H1 (cell line): ENCODE data around the gene CDKN1A. TPM values are rescaled to one million over a fixed set of nuclear protein-coding genes. Genes with fewer than 3 reads are reported as not detected.
A peak's percentile ranks its signal among the peaks of the same experiment; 100 is the strongest.

ENCODE experiments used
- CTCF ChIA-PET: fragments of 300-600 bp; sonication (Branson Sonifier 250); formaldehyde crosslinking; loops from one replicate; lab custom pipeline; 2021; ENCODE audit not compliant: partially characterized antibody; lab: Charles Lee
- POLR2A ChIA-PET: fragments of 300-600 bp; sonication (Branson Sonifier 250); formaldehyde crosslinking; loops from one replicate; lab custom pipeline; 2021; ENCODE audit warnings: inconsistent platforms; ENCODE audit not compliant: partially characterized antibody; lab: Charles Lee
- DNase-seq, 2 experiments: peaks; one replicate each; pipeline versions ENCODE4 v3.0.0 to v3.0.0-alpha.2; 2010 to 2022; ENCODE audit warnings: low spot score in 2 of 2, low read depth in 1 of 2, mixed read lengths in 1 of 2
- FAIRE-seq: peaks from 2 replicates; lab custom pipeline; 2011; peaks lifted over from hg19 to GRCh38; lab: Jason Lieb, UNC
- H2AFZ ChIP-seq: 2 replicates; pipeline ENCODE4 v1.8.1; 2012; ENCODE audit warnings: low read length, inconsistent platforms
- H2AK5ac ChIP-seq: 2 replicates; pipeline ENCODE4 v1.6.1; 2013; ENCODE audit warnings: low read depth, low read length
- H2BK120ac ChIP-seq: replicated peaks from 2 replicates; pipeline ENCODE3; 2013; ENCODE audit warnings: low read depth, low read length, inconsistent platforms
- H2BK12ac ChIP-seq: 2 replicates; pipeline ENCODE4 v1.6.1; 2013; ENCODE audit warnings: low read depth, low read length
- H2BK15ac ChIP-seq: 2 replicates; pipeline ENCODE4 v1.6.1; 2013; ENCODE audit warnings: low read length
- H2BK20ac ChIP-seq: 2 replicates; pipeline ENCODE4 v1.6.1; 2013; ENCODE audit warnings: low read length
- H2BK5ac ChIP-seq: 2 replicates; pipeline ENCODE4 v1.6.1; 2013; ENCODE audit warnings: low read depth, low read length
- H3K14ac ChIP-seq: 2 replicates; pipeline ENCODE4 v1.6.1; 2013; ENCODE audit warnings: inconsistent platforms; ENCODE audit not compliant: insufficient read length
- H3K18ac ChIP-seq: 2 replicates; pipeline ENCODE4 v1.6.1; 2013; ENCODE audit warnings: low read length; ENCODE audit errors: extremely low read depth
- H3K23ac ChIP-seq: 2 replicates; pipeline ENCODE4 v1.6.1; 2013; ENCODE audit warnings: inconsistent platforms; ENCODE audit not compliant: insufficient read length
- H3K23me2 ChIP-seq: 2 replicates; pipeline ENCODE4 v1.6.1; 2013; ENCODE audit warnings: low read depth, low read length
- H3K27ac ChIP-seq: 2 replicates; pipeline ENCODE4 v1.6.1; 2011; ENCODE audit warnings: low read depth, low read length, inconsistent platforms
- H3K27me3 ChIP-seq, 4 experiments: replicated peaks in 1 of 4; 1 replicate in 1 of 4; 2 replicates in 3 of 4; pipeline versions ENCODE4 v1.6.1 to v1.8.1; 2011 to 2013; ENCODE audit warnings: low read length in 3 of 4, mild to moderate bottlenecking in 3 of 4, inconsistent platforms in 2 of 4, mixed read lengths in 2 of 4, moderate library complexity in 1 of 4; ENCODE audit not compliant: control insufficient read depth in 3 of 4, insufficient read depth in 3 of 4; ENCODE audit errors: extremely low read depth in 1 of 4
- H3K36me3 ChIP-seq, 4 experiments: 2 replicates each; pipeline versions ENCODE4 v1.6.1 to v1.8.1; 2011 to 2013; ENCODE audit warnings: mild to moderate bottlenecking in 4 of 4, low read length in 3 of 4, moderate library complexity in 2 of 4, control low read depth in 1 of 4, inconsistent platforms in 1 of 4; ENCODE audit not compliant: insufficient read depth in 4 of 4, control insufficient read depth in 2 of 4
- H3K4ac ChIP-seq: replicated peaks from 2 replicates; pipeline ENCODE3; 2013; ENCODE audit warnings: low read length, low read depth, mixed read lengths, inconsistent platforms; ENCODE audit not compliant: insufficient read length
- H3K4me1 ChIP-seq, 4 experiments: replicated peaks in 1 of 4; 1 replicate in 1 of 4; 2 replicates in 3 of 4; pipeline versions ENCODE4 v1.6.1 to v1.8.1; 2011 to 2013; ENCODE audit warnings: low read length in 3 of 4, inconsistent platforms in 2 of 4, mixed read lengths in 1 of 4; ENCODE audit not compliant: insufficient read depth in 4 of 4, control insufficient read depth in 3 of 4
- H3K4me2 ChIP-seq, 2 experiments: 2 replicates each; pipeline versions ENCODE4 v1.6.1 to v1.8.1; 2011 to 2013; ENCODE audit warnings: low read depth in 2 of 2, low read length in 2 of 2, control low read depth in 1 of 2, inconsistent platforms in 1 of 2, mild to moderate bottlenecking in 1 of 2; ENCODE audit not compliant: insufficient read depth in 1 of 2
- H3K4me3 ChIP-seq, 4 experiments: fragments of 200-600, 300-600 bp in 1 of 4; sonication (generic), shearing (Covaris generic), sonication (Bioruptor Twin) in 1 of 4; 2 replicates each; pipeline versions ENCODE4 v1.5.1 to v1.8.1; 2011 to 2016; ENCODE audit warnings: low read length in 4 of 4, low read depth in 3 of 4, control low read depth in 2 of 4, inconsistent platforms in 2 of 4, mild to moderate bottlenecking in 2 of 4, mixed read lengths in 1 of 4, moderate library complexity in 1 of 4; ENCODE audit not compliant: insufficient read depth in 2 of 4; ENCODE audit errors: extremely low read depth in 1 of 4
- H3K56ac ChIP-seq: replicated peaks from 2 replicates; pipeline ENCODE3; 2013; ENCODE audit warnings: low read depth, mild to moderate bottlenecking, mixed read lengths, low read length, inconsistent platforms; ENCODE audit not compliant: insufficient read length
- H3K79me1 ChIP-seq: 2 replicates; pipeline ENCODE4 v1.6.1; 2013; ENCODE audit warnings: low read depth, low read length, control low read depth
- H3K79me2 ChIP-seq, 2 experiments: 2 replicates each; pipeline versions ENCODE4 v1.6.1 to v1.8.1; 2012 to 2013; ENCODE audit warnings: low read length in 2 of 2, mild to moderate bottlenecking in 2 of 2, inconsistent platforms in 1 of 2; ENCODE audit not compliant: insufficient read depth in 2 of 2, control insufficient read depth in 1 of 2
- H3K9ac ChIP-seq, 4 experiments: replicated peaks in 1 of 4; 1 replicate in 1 of 4; 2 replicates in 3 of 4; pipeline versions ENCODE4 v1.6.1 to v1.8.1; 2011 to 2013; ENCODE audit warnings: low read depth in 3 of 4, low read length in 3 of 4, control low read depth in 2 of 4, mild to moderate bottlenecking in 2 of 4, moderate library complexity in 2 of 4, inconsistent platforms in 1 of 4; ENCODE audit errors: extremely low read depth in 1 of 4
- H3K9me3 ChIP-seq, 2 experiments: 2 replicates each; pipeline versions ENCODE4 v1.6.1 to v1.8.1; 2012 to 2013; ENCODE audit warnings: mild to moderate bottlenecking in 2 of 2, moderate library complexity in 2 of 2, control low read depth in 1 of 2, inconsistent platforms in 1 of 2, low read depth in 1 of 2, low read length in 1 of 2, mixed read lengths in 1 of 2; ENCODE audit not compliant: insufficient read depth in 2 of 2
- H4K20me1 ChIP-seq, 2 experiments: replicated peaks in 1 of 2; 2 replicates each; pipeline versions ENCODE3 to v1.8.1; 2011 to 2013; ENCODE audit warnings: inconsistent platforms in 2 of 2, low read length in 2 of 2, mild to moderate bottlenecking in 1 of 2; ENCODE audit not compliant: insufficient read depth in 2 of 2, control insufficient read depth in 1 of 2
- H4K5ac ChIP-seq: 2 replicates; pipeline ENCODE4 v1.6.1; 2013; ENCODE audit warnings: low read length, low read depth, mixed read lengths, inconsistent platforms; ENCODE audit not compliant: insufficient read length
- H4K8ac ChIP-seq: 2 replicates; pipeline ENCODE4 v1.8.0; 2013; ENCODE audit warnings: mild to moderate bottlenecking, moderate library complexity, low read length, inconsistent platforms; ENCODE audit not compliant: insufficient read depth; ENCODE audit errors: extremely low read depth
- H4K91ac ChIP-seq: replicated peaks from 2 replicates; pipeline ENCODE3; 2013; ENCODE audit warnings: low read length, mixed read lengths, inconsistent platforms; ENCODE audit not compliant: insufficient read length
- ATF3 ChIP-seq: IDR thresholded peaks from 2 replicates; pipeline ENCODE4 v1.6.1; 2011; ENCODE audit warnings: low read depth, mild to moderate bottlenecking, low read length; ENCODE audit not compliant: insufficient read depth
- FOSL1 ChIP-seq: IDR thresholded peaks from 2 replicates; pipeline ENCODE4 v1.6.1; 2011; ENCODE audit warnings: mild to moderate bottlenecking, low read depth, low read length, moderate library complexity; ENCODE audit not compliant: insufficient read depth
- JUN ChIP-seq: IDR thresholded peaks from 2 replicates; pipeline ENCODE4 v1.6.1; 2011; ENCODE audit warnings: low read depth, mild to moderate bottlenecking, improper control_type of control experiment, low read length
- WGBS, 2 experiments: shearing (Covaris generic) in 1 of 2; methylation state at CpG; one replicate each; pipeline versions ENCODE4 v1.1.6 to v1.1.7; 2013 to 2015; ENCODE audit warnings: low lambda C conversion rate in 2 of 2, mixed read lengths in 2 of 2, inconsistent platforms in 1 of 2, low coverage in 1 of 2, missing lambda C conversion rate in 1 of 2; ENCODE audit not compliant: insufficient replicate concordance in 2 of 2, insufficient coverage in 1 of 2, insufficient read length in 1 of 2; ENCODE audit errors: extremely low coverage in 1 of 2, missing lambda C conversion rate in 1 of 2; 5-methylcytosine and 5-hydroxymethylcytosine counted together
- polyA plus RNA-seq, 7 experiments: library from polyadenylated mRNA; depleted of rRNA in 3 of 7; stranded (reverse) in 5 of 7; unstranded in 2 of 7; fragments of >200 nt in 5 of 7; fragments of 200-250 nt in 2 of 7; gene quantifications; 1 replicate in 5 of 7; 2 replicates in 1 of 7; 4 replicates in 1 of 7; pipeline versions ENCODE4 v1.2.1 to v1.2.3, GENCODE V29; 2011 to 2013; ENCODE audit warnings: missing spikeins in 2 of 7, mixed read lengths in 2 of 7
- total RNA-seq: library from RNA; stranded (reverse); fragmentation: NEBNext Ultra II Directional; extraction: Animal tissue kit (Norgen Biotek cat#: 25700); gene quantifications from 2 replicates; pipeline ENCODE4 v1.2.1, GENCODE V29; 2021

CDKN1A gene
- total and polyA plus RNA-seq, 2 of the 8 experiments (the other 6 are each of a cell fraction or from before 2014, with no cell fraction given): 15.2 to 36.0 TPM

GRCh38 chr6:36636687-36637418, 41.7 kb upstream of the CDKN1A start:
- Histone ChIP-seq H3K4ac (no peak overlapping the region), H2AFZ (peak overlapping the region; percentile 78), H3K79me2 (no peaks in the 10 kb centered on the region), H2BK120ac (no peak overlapping the region), H3K14ac (no peak overlapping the region), H3K36me3 (no peaks in the 10 kb centered on the region), H4K91ac (no peak overlapping the region), H2BK20ac (no peak overlapping the region; the same call in 1 of the 2 replicates), H4K20me1 (no peaks in the 10 kb centered on the region), H2BK12ac (no peak overlapping the region), H2BK5ac (no peak overlapping the region), H3K18ac (no peak overlapping the region; the same call in 1 of the 2 replicates), H3K56ac (no peak overlapping the region), H2BK15ac (0 out of 2 replicates have a peak overlapping the region, but pooled peaks have one; percentile 48), H3K23me2 (no peaks in the 10 kb centered on the region), H3K4me3 (no peak overlapping the region), H3K79me1 (no peaks in the 10 kb centered on the region), H4K8ac (no peak overlapping the region; the same call in 1 of the 2 replicates), H3K4me1 (peaks cover 0 to 4% (median 1%) of the 10 kb centered on the region in 4 experiments; a peak in 2 of 7 replicates), H3K4me2 (no peak overlapping the region), H2AK5ac (no peak overlapping the region), H4K5ac (no peak overlapping the region), H3K9me3 (no peaks in the 10 kb centered on the region), H3K27ac (no peak overlapping the region), H3K9ac (no peak overlapping the region; a peak in 1 of 7 replicates), H3K27me3 (no peaks in the 10 kb centered on the region), H3K23ac (no peak overlapping the region)
- TF ChIP-seq ATF3: no peak
- no peak for TF ChIP-seq FOSL1
- TF ChIP-seq JUN: no peak
- FAIRE-seq (no peak), DNase-seq (no peak)
- 87% methylated on average over 12 of the region's 12 CpGs; no CpG with 5 or more reads in 1 of the 2 experiments for WGBS, 2 experiments
- CTCF ChIA-PET: interaction anchor here (1.0 to 1.2 kb wide), 5 partner anchors 9 to 485 kb away, joined by 3 to 4 read pairs (median 3); no protein-coding TSS in a partner anchor
- POLR2A ChIA-PET: interaction anchor here (0.6 to 1.3 kb wide), 5 partner anchors 9 to 501 kb away, joined by 3 to 4 read pairs (median 3); no protein-coding TSS in a partner anchor
